D341Med (cell line): ENCODE measurements around the gene WDR46.
"Not testable (repeated sequence)": the region's sequence is repeated elsewhere in the genome, so short reads cannot be mapped to it uniquely, and the experiment has no call there.

Source experiments
- DNase-seq: peaks from one replicate; pipeline ENCODE4 v3.0.0; 2012; ENCODE audit warnings: low spot score

Gene WDR46

GRCh38 chr6:33288141-33288920 is 708 bp downstream of the WDR46 start:
- no peak for DNase-seq

- no peak for DNase-seq
Measured at GRCh38 chr6:33286946-33287914, 1.8 kb downstream of the WDR46 start.

GRCh38 chr6:33285214-33285613 is 3.8 kb downstream of the WDR46 start:
- not testable (repeated sequence) for DNase-seq

GRCh38 chr6:33280539-33280938 is 8.5 kb downstream of the WDR46 start:
- DNase-seq: no peak

- DNase-seq: peak; percentile 82
Measured at GRCh38 chr6:33279971-33280511, 9.0 kb downstream of the WDR46 start.

- no peak for DNase-seq
Measured at GRCh38 chr6:33279257-33279695, 9.8 kb downstream of the WDR46 start.

- DNase-seq: no peak
Measured at GRCh38 chr6:33278810-33279209, 10.2 kb downstream of the WDR46 start.

- no peak for DNase-seq
Measured at GRCh38 chr6:33278392-33278741, 10.7 kb downstream of the WDR46 start.

- DNase-seq: peak; percentile 58
Measured at GRCh38 chr6:33277663-33278391, 11.2 kb downstream of the WDR46 start.

- peak; percentile 86 for DNase-seq
Measured at GRCh38 chr6:33276864-33277662, 12.0 kb downstream of the WDR46 start, which contains the start of gene B3GALT4. Gene B3GALT4 (plus strand): TSS chr6:33277123. CDS start chr6:33277420, 297 bp downstream.

- no peak for DNase-seq
Measured at GRCh38 chr6:33276581-33276863, 12.5 kb downstream of the WDR46 start.

GRCh38 chr6:33275795-33276580 is 13.1 kb downstream of the WDR46 start:
- DNase-seq: not testable (repeated sequence)

GRCh38 chr6:33273924-33274902 is 14.8 kb downstream of the WDR46 start:
- DNase-seq: no peak

- no peak for DNase-seq
Measured at GRCh38 chr6:33273129-33273923, 15.7 kb downstream of the WDR46 start.

GRCh38 chr6:33272275-33273128 is 16.5 kb downstream of the WDR46 start:
- DNase-seq: no peak

GRCh38 chr6:33271468-33272274 is 17.4 kb downstream of the WDR46 start, which contains the start of the genes RPS18 and VPS52:
Gene RPS18 (plus strand): TSS chr6:33272075. CDS start chr6:33272120, 45 bp downstream.
Gene VPS52 (minus strand): TSS chr6:33271876. CDS start chr6:33271675, 201 bp downstream.
- peak; percentile 88 for DNase-seq
